Kidney (tissue), 14 donors: Measurements from ENCODE around the gene HS2ST1. TPM values are rescaled to one million over a fixed set of nuclear protein-coding genes. Genes with fewer than 3 reads are reported as not detected.

Experiments used
- DNase-seq, 5 donors: peaks; one replicate each; pipeline ENCODE4 v3.0.0-alpha.2; 2013 to 2020
- FAIRE-seq: peaks from 2 replicates; lab custom pipeline; 2012; peaks lifted over from hg19 to GRCh38; lab: Jason Lieb, UNC
- H3K27ac ChIP-seq, 2 donors: one replicate each; pipeline ENCODE4 v1.7.0; 2013; ENCODE audit warnings: low read depth in 2 of 2, low read length in 2 of 2, inconsistent platforms in 1 of 2
- H3K27me3 ChIP-seq: one replicate; pipeline ENCODE4 v1.7.1; 2013; ENCODE audit warnings: low read length, inconsistent platforms; ENCODE audit not compliant: control insufficient read depth, insufficient read depth
- H3K36me3 ChIP-seq, 3 donors: one replicate each; pipeline versions ENCODE4 v1.7.0 to v1.7.1; 2013; ENCODE audit warnings: low read length in 3 of 3, control low read depth in 1 of 3, inconsistent platforms in 1 of 3; ENCODE audit not compliant: insufficient read depth in 3 of 3, control insufficient read depth in 2 of 3
- H3K4me1 ChIP-seq, 3 donors: one replicate each; pipeline versions ENCODE4 v1.7.0 to v1.7.1; 2013; ENCODE audit warnings: low read length in 3 of 3, inconsistent platforms in 1 of 3, low read depth in 1 of 3; ENCODE audit not compliant: control insufficient read depth in 2 of 3, insufficient read depth in 2 of 3
- H3K4me3 ChIP-seq, 3 donors: one replicate each; pipeline versions ENCODE4 v1.7.0 to v1.8.1; 2013; ENCODE audit warnings: low read length in 3 of 3, control low read depth in 1 of 3, inconsistent platforms in 1 of 3
- H3K9ac ChIP-seq, 3 donors: one replicate each; pipeline versions ENCODE4 v1.7.0 to v1.7.1; 2013; ENCODE audit warnings: low read length in 3 of 3, control low read depth in 1 of 3, inconsistent platforms in 1 of 3
- H3K9me3 ChIP-seq, 3 donors: one replicate each; pipeline versions ENCODE4 v1.7.0 to v1.7.1; 2013; ENCODE audit warnings: low read length in 3 of 3, control low read depth in 1 of 3, inconsistent platforms in 1 of 3; ENCODE audit not compliant: control insufficient read depth in 2 of 3, insufficient read depth in 1 of 3
- intact Hi-C: fragments of 100-400 bp; cut with DNase I; formaldehyde crosslinking; loops from one replicate; pipeline ENCODE4 v1.11.1; 2022
- polyA plus RNA-seq: library from polyadenylated mRNA; stranded (reverse); fragments of 350-450 nt; fragmentation: Illumina TruSeq; extraction: RNeasy Lipid Tissue Mini Kit (QIAGEN cat#74804); gene quantifications from one replicate; pipeline ENCODE4 v1.2.3, GENCODE V29; 2014; ENCODE audit warnings: low read depth, low replicate concordance; ENCODE audit not compliant: insufficient read depth
- total RNA-seq: library from RNA; stranded (reverse); fragmentation: NEBNext Ultra II Directional; extraction: Animal tissue kit (Norgen Biotek cat#: 25700); gene quantifications from one replicate; pipeline ENCODE4 v1.2.1, GENCODE V29; 2021
- TF ChIP-seq, protein P1 (sequence below): IDR thresholded peaks from 3 replicates; pipeline ENCODE4 v1.5.1; 2012; ENCODE audit warnings: mild to moderate bottlenecking, moderate library complexity, borderline replicate concordance; ENCODE audit not compliant: insufficient read depth; ENCODE audit errors: extremely low read depth
- donor health status: control.
- donor health status: control.
- donor health status: control.
- donor health status: control.
- donor health status: control.
- donor health status: DM: yes; HTN: yes; CAD: no.
- donor health status: Normal renal cell carcinoma (clear cell type).

HS2ST1 gene
- total and polyA plus RNA-seq, 2 donors from 2014 or later: 10.3 to 27.1 TPM

DNA sequence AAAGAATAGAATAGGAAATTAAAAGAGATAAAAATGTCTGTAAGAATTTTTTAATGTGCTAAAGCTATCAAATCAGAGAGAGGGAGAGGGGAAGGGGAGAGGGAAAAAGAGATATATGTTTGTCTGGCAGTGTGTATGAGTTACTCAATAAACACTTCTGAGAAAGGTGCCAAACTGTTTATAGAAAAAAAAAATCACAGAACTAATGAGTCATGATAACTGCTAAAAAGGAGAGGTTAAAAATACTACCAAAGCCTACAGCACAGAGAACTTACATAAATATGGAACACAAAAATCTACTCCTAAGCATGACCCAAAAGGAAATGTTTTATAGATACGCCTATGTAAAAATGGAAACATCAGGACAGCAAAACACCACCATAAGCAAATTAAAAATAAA is 46.0 kb upstream of the HS2ST1 start:
- no peak for DNase-seq
- FAIRE-seq: no peak

DNA sequence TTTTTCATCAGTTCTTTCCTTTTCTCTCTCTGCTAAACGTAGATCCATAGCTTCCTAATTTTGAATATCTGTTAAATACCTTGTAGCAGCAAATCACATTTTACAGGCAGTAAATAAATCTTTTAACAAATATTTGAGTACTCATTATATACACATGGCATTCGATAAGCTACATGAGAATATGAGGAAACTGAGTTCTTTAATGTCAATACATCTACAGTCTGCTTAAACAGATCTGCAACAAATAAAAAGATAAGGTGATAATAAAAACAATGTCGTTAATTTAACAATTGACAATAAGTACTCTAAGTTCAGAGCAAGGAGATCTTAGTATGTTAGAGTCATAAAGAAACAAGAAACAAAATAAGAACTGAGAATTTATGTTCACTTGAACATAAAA is 43.4 kb upstream of the HS2ST1 start:
- FAIRE-seq: no peak
- H3K4me1 ChIP-seq: no peaks in the 10 kb centered on the region
- H3K4me3 ChIP-seq: no peak overlapping the region

More for the DNA sequence above, 46.0 kb upstream of the HS2ST1 start:
- H3K27me3 ChIP-seq: no peaks in the 10 kb centered on the region
- TF ChIP-seq, protein P1, sequence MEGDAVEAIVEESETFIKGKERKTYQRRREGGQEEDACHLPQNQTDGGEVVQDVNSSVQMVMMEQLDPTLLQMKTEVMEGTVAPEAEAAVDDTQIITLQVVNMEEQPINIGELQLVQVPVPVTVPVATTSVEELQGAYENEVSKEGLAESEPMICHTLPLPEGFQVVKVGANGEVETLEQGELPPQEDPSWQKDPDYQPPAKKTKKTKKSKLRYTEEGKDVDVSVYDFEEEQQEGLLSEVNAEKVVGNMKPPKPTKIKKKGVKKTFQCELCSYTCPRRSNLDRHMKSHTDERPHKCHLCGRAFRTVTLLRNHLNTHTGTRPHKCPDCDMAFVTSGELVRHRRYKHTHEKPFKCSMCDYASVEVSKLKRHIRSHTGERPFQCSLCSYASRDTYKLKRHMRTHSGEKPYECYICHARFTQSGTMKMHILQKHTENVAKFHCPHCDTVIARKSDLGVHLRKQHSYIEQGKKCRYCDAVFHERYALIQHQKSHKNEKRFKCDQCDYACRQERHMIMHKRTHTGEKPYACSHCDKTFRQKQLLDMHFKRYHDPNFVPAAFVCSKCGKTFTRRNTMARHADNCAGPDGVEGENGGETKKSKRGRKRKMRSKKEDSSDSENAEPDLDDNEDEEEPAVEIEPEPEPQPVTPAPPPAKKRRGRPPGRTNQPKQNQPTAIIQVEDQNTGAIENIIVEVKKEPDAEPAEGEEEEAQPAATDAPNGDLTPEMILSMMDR: no peak
- H3K9me3 ChIP-seq: no peaks in the 10 kb centered on the region
- no peak overlapping the region for H3K9ac ChIP-seq
- no peak overlapping the region for H3K27ac ChIP-seq
- H3K4me3 ChIP-seq: no peak overlapping the region
- no peaks in the 10 kb centered on the region for H3K4me1 ChIP-seq
- intact Hi-C loops: no loop called here
- no peaks in the 10 kb centered on the region for H3K36me3 ChIP-seq

DNA sequence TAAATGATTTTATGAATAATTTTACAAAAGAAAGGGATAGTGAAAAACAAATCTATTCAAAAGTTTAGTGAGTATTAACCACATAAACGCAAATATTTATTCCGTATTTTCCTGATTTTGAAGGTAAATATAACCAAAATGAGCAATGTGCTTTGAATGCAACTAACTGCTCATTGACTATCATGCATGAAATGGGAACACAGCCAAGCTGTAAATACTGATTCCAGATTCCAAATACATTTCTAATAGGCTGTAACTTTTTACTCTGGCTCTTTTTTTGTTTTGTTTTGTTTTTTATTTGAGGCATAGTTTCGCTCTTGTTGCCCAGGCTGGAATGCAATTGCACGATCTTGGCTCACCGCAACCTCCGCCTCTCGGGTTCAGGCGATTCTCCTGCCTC is 42.3 kb upstream of the HS2ST1 start:
- Histone ChIP-seq H3K27me3 (no peaks in the 10 kb centered on the region), H3K27ac (no peak overlapping the region), H3K4me1 (no peaks in the 10 kb centered on the region), H3K9me3 (no peaks in the 10 kb centered on the region), H3K4me3 (no peak overlapping the region), H3K9ac (no peak overlapping the region), H3K36me3 (peaks cover 0 to 3% (median 0%) of the 10 kb centered on the region in 3 donors)
- intact Hi-C loops: no loop called here
- FAIRE-seq (no peak), DNase-seq (no peak)
- TF ChIP-seq, protein P1: no peak

More for the DNA sequence above, 43.4 kb upstream of the HS2ST1 start:
- H3K27me3 ChIP-seq: no peaks in the 10 kb centered on the region
- H3K9me3 ChIP-seq: no peaks in the 10 kb centered on the region
- TF ChIP-seq, protein P1: no peak
- peaks cover 0 to 1% (median 0%) of the 10 kb centered on the region in 3 donors for H3K36me3 ChIP-seq
- H3K27ac ChIP-seq: no peak overlapping the region
- DNase-seq: no peak
- intact Hi-C loops: no loop called here
- H3K9ac ChIP-seq: no peak overlapping the region

DNA sequence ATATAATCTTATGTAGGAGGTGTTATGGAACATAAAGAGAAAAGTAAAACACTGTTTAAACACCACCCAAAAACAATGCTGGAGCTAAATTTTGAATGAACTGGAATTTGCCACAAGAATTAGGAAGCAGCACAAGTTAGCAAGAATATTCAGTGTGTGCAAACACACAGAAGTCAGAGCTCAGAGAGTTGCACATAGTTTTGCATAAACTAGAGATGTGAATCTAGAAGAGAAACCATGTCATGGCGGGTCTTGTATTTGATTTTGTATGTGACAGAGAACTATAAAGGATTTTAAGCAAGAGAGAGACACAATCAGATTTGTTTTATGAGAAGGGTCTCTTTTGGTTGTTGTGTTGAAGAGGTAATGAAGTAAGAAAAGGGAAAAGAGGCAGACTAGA is 38.7 kb upstream of the HS2ST1 start:
- DNase-seq: no peak
- H3K9ac ChIP-seq: no peak overlapping the region
- H3K4me3 ChIP-seq: no peak overlapping the region
- H3K9me3 ChIP-seq: no peaks in the 10 kb centered on the region
- H3K27ac ChIP-seq: no peak overlapping the region
- no peaks in the 10 kb centered on the region for H3K4me1 ChIP-seq
- no peaks in the 10 kb centered on the region for H3K27me3 ChIP-seq
- FAIRE-seq: no peak
- intact Hi-C loops: no loop called here
- peaks cover 0 to 3% (median 0%) of the 10 kb centered on the region in 3 donors for H3K36me3 ChIP-seq
- TF ChIP-seq, protein P1: no peak
